GM19395 (cell line): ENCODE measurements around the gene DOCK7.
"Not testable (repeated sequence)": the region's sequence is repeated elsewhere in the genome, so short reads cannot be mapped to it uniquely, and the experiment has no call there.

ENCODE experiments used
- ATAC-seq: cut with Tn5 transposase; IDR thresholded peaks from one replicate; pipeline ENCODE4 v1.9.1; 2021; ENCODE audit warnings: mild to moderate bottlenecking, moderate library complexity; ENCODE audit not compliant: unreplicated experiment

Gene DOCK7

GRCh38 chr1:62612770-62613169 lies 75.4 kb downstream of the DOCK7 start:
- no peak for ATAC-seq

GRCh38 chr1:62610588-62610987 lies 77.6 kb downstream of the DOCK7 start:
- not testable (repeated sequence) for ATAC-seq

DNA sequence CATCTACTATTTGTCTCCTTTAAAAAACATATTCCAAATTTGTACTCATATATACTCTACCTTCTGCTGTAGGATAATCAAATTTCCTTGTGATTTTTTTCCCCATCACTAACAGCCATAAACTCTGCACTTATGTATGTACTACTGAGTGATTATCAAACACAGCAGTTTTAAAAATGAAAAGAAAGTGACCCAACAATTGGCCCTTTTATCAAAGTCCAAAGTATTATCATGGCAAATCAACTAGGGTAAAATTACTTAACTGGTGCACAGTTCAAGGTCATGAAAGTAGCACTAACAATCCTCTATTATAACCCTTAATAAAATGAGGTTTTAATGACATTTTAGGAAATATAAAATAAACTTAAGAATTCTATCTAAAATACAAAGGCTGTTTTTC lies 79.3 kb downstream of the DOCK7 start:
- no peak for ATAC-seq

DNA sequence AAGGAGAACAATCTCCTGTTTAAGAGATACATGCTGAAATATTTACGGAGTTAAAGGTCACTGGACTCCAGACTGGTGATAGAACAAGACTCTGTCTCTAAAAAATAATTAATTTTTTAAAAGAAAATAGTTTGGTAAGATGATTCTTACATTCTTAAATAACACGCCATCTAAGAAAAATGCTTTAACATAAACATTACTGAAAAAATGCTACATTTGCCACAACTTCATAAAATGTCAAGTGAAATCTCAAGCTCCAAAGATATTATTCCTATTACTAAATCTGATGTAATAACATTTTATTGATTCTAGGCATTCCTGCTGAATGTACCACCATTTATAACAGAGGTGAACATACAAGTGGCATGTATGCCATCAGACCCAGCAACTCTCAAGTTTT lies 86.7 kb downstream of the DOCK7 start:
- ATAC-seq, result no peak

- no peak for ATAC-seq
These were observed 89.1 kb downstream of the DOCK7 start for GRCh38 chr1:62599044-62599443.

DNA sequence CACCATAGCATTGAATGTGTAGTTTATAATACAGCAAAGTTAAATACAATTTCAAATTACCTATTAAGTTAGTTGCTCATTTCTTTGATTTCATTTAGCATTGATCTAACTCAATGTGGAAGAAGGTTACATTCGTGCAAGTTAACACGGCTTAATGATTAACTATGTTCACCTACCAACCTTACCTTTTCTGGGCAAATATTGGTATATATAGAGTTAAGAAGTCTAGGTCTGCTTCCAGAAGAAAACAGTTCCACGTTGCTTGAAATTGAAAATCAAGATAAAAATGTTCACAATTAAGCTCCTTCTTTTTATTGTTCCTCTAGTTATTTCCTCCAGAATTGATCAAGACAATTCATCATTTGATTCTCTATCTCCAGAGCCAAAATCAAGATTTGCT lies 90.9 kb downstream of the DOCK7 start, which contains the start of gene ANGPTL3:
TSS of gene ANGPTL3 (plus strand) at position 240 of the 400 bp plus-strand sequence. CDS start at position 287, 47 bp downstream.
- ATAC-seq, result no peak

DNA sequence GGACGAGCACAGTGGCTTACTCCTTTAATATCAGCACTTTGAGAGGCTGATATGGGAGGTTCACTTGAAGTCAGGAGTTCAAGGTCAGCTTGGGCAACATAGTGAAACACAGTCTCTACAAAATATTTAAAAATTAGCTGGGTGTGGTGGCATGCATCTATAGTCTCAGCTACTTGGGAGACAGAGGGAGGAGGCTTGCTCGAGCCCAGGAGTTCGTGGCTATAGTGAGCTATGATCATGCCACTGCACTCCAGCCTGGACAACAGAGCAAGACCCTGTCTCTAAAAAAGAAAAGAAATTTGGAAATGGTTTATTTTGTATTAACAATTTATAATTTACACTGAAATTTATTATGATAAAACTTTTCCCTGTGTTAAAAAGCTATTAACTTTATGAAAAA lies 92.5 kb downstream of the DOCK7 start:
- ATAC-seq, result no peak

GRCh38 chr1:62593825-62594394 lies 94.3 kb downstream of the DOCK7 start:
- ATAC-seq, result no peak

DNA sequence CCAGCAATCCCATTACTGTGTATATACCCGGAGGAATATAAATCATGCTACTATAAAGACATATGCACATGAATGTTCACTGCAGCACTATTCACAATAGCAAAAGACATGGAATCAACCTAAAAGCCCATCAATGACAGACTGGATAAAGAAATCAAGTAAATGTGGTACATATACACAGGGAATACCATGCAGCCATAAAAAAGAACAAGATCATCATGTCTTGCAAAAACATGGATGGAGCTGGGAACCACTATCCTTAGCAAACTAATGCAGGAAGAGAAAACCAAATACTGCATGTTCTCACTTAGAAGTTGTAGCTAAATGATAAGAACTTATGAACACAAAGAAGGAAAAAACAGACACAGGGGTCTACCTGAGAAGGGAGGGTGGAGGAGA lies 97.2 kb downstream of the DOCK7 start:
- no peak for ATAC-seq

GRCh38 chr1:62590255-62590969 lies 97.8 kb downstream of the DOCK7 start:
- ATAC-seq, result no peak

DNA sequence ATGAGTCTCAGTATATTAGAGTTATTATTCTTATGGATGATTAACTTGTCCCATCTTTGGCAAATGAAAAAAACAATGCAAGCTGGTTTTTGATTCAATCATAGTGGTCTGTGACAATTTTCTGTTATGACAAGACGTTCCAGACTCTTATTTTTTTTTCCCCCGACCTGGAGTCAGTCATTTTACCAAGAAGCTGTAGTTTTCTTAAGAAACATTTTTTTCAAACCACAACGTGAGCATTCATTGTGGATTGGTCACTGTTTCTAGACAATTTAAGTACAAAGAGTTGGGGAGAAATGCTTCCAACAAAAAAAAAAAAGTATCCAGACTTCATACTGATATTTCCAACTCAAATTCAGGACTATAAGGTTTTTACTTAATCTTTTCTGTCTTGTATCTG lies 98.9 kb downstream of the DOCK7 start:
- no peak for ATAC-seq

DNA sequence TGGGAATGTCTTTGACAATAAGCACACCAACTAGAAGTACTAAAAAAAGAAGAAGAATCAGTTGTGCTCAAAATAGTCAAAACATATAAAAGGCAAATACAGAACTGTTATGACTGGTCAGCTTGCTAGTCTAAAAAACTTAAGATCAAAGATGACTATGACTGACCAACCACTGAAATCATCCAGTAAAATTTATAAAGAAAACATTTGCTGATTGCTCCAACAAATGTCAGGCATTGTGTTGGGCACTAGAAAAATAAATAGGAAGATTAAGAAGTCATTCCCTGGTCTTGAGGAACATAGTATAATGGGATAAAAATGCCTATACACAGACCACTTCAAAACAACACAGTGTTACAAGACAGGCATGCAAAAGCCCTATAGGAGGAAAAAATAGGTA lies 100.2 kb downstream of the DOCK7 start:
- no peak for ATAC-seq

GRCh38 chr1:62585469-62586155 lies 102.6 kb downstream of the DOCK7 start:
- ATAC-seq, result no peak

GRCh38 chr1:62573675-62574074 lies 114.5 kb downstream of the DOCK7 start:
- ATAC-seq, result no peak

DNA sequence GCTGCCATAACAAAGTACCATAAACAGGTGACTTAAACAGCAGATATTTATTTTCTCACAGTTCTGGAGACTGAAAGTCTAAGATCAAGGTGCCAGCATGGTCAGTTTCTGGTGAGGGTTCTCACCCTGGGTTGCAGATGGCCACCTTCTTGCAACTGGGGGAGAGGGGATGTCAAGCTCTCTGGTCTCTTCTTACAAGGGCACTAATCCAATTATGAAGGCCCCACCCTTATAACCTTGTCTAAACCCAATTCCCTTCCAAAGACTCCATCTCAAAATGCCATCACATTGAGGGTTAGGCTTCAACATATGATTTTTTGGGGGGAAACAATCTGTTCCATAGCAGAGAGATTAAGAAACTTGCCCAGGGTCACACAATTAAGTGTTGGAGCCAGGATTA lies 115.7 kb downstream of the DOCK7 start:
- ATAC-seq, result no peak

DNA sequence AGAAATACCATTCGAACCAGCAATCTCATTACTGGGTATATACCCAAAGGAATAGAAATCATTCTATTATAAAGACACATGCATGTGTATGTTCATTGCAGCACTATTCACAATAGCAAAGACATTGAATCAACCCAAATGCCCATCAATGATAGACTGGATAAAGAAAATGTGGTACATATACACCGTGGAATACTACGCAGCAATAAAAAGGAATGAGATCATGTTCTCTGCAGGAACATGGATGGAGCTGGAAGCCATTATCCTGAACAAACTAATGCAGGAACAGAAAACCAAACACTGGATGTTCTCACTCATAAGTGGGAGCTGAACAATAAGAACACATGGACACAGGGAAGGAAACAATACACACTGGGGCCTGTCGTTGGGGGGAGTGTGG lies 116.7 kb downstream of the DOCK7 start:
- not testable (repeated sequence) for ATAC-seq

- ATAC-seq, result not testable (repeated sequence)
These were observed 120.3 kb downstream of the DOCK7 start for GRCh38 chr1:62567926-62568325.

- not testable (repeated sequence) for ATAC-seq
These were observed 121.0 kb downstream of the DOCK7 start for GRCh38 chr1:62567182-62567581.

- no peak for ATAC-seq
These were observed 126.9 kb downstream of the DOCK7 start for GRCh38 chr1:62561306-62561705.

DNA sequence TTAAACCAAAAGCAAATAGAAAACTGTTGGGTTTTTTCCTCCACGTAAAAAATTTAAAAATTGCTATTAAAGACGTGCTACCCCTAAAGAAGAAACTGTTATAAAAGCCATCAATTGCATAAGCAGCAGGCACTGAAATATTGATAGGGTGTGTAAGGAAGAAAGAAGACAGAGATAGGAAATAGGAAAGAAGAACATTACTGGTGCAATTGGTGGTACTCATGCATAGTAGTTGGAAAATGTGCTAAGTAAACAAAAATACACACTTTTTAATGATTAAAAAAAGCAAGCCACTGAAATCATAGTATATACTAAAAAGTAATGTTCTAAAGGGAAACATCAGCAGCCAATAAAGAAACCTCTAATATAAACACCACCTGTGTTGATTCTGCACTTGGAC lies 143.6 kb downstream of the DOCK7 start:
- ATAC-seq, result no peak

- ATAC-seq, result no peak
These were observed 147.1 kb downstream of the DOCK7 start for GRCh38 chr1:62541048-62541447.

DNA sequence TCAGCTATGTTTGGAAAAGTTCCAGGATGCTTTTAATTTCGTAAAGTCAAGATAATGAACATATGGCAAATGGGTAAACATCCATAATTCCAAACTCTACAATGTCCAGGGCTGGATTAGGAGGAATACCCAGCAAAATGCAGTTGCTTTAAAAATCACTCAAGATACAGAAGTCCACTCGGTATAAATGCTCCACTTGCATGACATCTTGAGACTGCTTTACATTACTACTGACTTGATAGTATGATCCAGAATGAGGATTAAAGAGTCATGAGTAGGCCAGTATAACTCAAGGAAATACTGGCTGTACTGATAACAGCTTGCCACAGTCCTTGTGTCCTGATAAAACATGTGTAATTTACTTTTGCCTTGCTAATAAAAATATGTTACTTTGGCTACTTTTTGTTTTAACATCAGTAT lies 149.1 kb downstream of the DOCK7 start:
- ATAC-seq, result no peak
